OCI-LY1 (cell line): ENCODE data around the gene GCN1.

ENCODE experiments used
- H2AFZ ChIP-seq: fragments of 200-600 bp; sonication (generic), shearing (Covaris generic); 2 replicates; pipeline ENCODE4 v1.6.0; 2014; ENCODE audit warnings: antibody characterized with exemption, mild to moderate bottlenecking, low read length
- H3F3A ChIP-seq: fragments of 200-600 bp; sonication (generic), shearing (Covaris generic); 2 replicates; pipeline ENCODE4 v1.6.0; 2014; ENCODE audit warnings: mild to moderate bottlenecking, antibody characterized with exemption, low read length, moderate library complexity; ENCODE audit not compliant: insufficient read depth
- H3K27ac ChIP-seq: fragments of 200-600 bp; sonication (generic); 2 replicates; pipeline ENCODE4 v1.5.1; 2014; ENCODE audit warnings: low read length, mixed run types, mild to moderate bottlenecking, low read depth; ENCODE audit not compliant: poor library complexity, severe bottlenecking
- H3K27me3 ChIP-seq: fragments of 200-600 bp; sonication (generic); 2 replicates; pipeline ENCODE4 v1.6.0; 2014; ENCODE audit warnings: antibody characterized with exemption, mild to moderate bottlenecking, low read length, moderate library complexity; ENCODE audit not compliant: insufficient read depth
- H3K36me3 ChIP-seq: fragments of 200-600 bp; sonication (generic); 2 replicates; pipeline ENCODE4 v1.6.1; 2014; ENCODE audit warnings: mild to moderate bottlenecking, antibody characterized with exemption, low read length, moderate library complexity, mixed read lengths; ENCODE audit not compliant: insufficient read depth
- H3K4me1 ChIP-seq: fragments of 200-600 bp; sonication (generic); 2 replicates; pipeline ENCODE4 v1.5.1; 2014; ENCODE audit warnings: mild to moderate bottlenecking, low read length, moderate library complexity; ENCODE audit not compliant: insufficient read depth, severe bottlenecking
- H3K4me2 ChIP-seq: fragments of 200-600 bp; sonication (generic), shearing (Covaris generic); 2 replicates; pipeline ENCODE4 v1.6.1; 2014; ENCODE audit warnings: low read length
- H3K4me3 ChIP-seq: fragments of 200-600 bp; sonication (generic); 2 replicates; pipeline ENCODE4 v1.5.1; 2014; ENCODE audit warnings: low read length, low read depth, mild to moderate bottlenecking, mixed read lengths; ENCODE audit not compliant: poor library complexity, severe bottlenecking
- H3K79me2 ChIP-seq: fragments of 200-600 bp; shearing (Covaris generic); 2 replicates; pipeline ENCODE4 v1.6.1; 2016; ENCODE audit warnings: mixed run types, low read length, mixed read lengths; ENCODE audit not compliant: insufficient read depth
- H3K9ac ChIP-seq: fragments of 200-600 bp; sonication (generic), shearing (Covaris generic); 2 replicates; pipeline ENCODE4 v1.6.1; 2014; ENCODE audit warnings: mild to moderate bottlenecking, low read length, mixed read lengths
- H3K9me2 ChIP-seq: fragments of 200-600 bp; sonication (generic), shearing (Covaris generic); 2 replicates; pipeline ENCODE4 v1.6.1; 2014; ENCODE audit warnings: low read depth, mild to moderate bottlenecking, low read length, mixed read lengths
- H3K9me3 ChIP-seq: fragments of 200-600 bp; shearing (Covaris generic); 2 replicates; pipeline ENCODE4 v1.6.1; 2014; ENCODE audit warnings: low read length, mixed read lengths
- H4K20me1 ChIP-seq: fragments of 200-600 bp; sonication (generic), shearing (Covaris generic); 2 replicates; pipeline ENCODE4 v1.6.0; 2016; ENCODE audit warnings: mild to moderate bottlenecking, low read length; ENCODE audit not compliant: insufficient read depth
- EZH2 ChIP-seq: fragments of 200-600 bp; sonication (generic), shearing (Covaris generic); IDR thresholded peaks from 2 replicates; pipeline ENCODE4 v1.8.0; 2017; ENCODE audit warnings: borderline replicate concordance, mixed run types, mild to moderate bottlenecking, antibody characterized with exemption, low read length, moderate library complexity, mixed read lengths
- TF ChIP-seq, protein P1 (sequence below): fragments of 200-600 bp; sonication (generic), shearing (Covaris generic); IDR thresholded peaks from 2 replicates; pipeline ENCODE4 v1.5.1; 2017; ENCODE audit warnings: mild to moderate bottlenecking, antibody characterized with exemption, low read length, moderate library complexity, mixed read lengths

The GCN1 gene

DNA sequence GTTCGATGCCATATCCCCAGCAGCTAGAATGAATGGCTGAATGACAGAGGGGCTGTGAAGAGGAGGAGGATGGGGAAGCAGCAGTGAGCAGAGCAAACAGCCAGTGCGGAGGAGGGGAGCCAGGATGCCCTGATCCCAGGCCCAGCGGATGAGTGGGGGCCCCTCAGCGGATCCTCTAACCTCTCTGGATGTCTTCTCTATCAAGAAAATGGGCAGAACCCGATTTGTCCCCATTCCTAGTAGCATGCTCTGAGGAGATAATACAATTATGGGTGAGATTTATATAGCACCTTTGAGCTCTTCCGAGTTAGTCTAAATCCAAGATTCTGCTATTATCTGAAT is 36.4 kb upstream of the GCN1 start:
- Histone ChIP-seq H3K4me2 (no peak overlapping the region), H3F3A (0 out of 2 replicates have a peak, but pooled peaks cover 3% of the 10 kb centered on the region), H3K9me2 (no peaks in the 10 kb centered on the region), H3K27me3 (no peaks in the 10 kb centered on the region), H3K9ac (no peak overlapping the region), H3K36me3 (no peaks in the 10 kb centered on the region), H3K4me1 (peaks cover 10% of the 10 kb centered on the region), H3K27ac (no peak overlapping the region), H2AFZ (no peak overlapping the region), H3K4me3 (no peak overlapping the region), H4K20me1 (no peaks in the 10 kb centered on the region), H3K79me2 (no peaks in the 10 kb centered on the region), H3K9me3 (no peaks in the 10 kb centered on the region)
- no peak for TF ChIP-seq EZH2
- TF ChIP-seq, protein P1, sequence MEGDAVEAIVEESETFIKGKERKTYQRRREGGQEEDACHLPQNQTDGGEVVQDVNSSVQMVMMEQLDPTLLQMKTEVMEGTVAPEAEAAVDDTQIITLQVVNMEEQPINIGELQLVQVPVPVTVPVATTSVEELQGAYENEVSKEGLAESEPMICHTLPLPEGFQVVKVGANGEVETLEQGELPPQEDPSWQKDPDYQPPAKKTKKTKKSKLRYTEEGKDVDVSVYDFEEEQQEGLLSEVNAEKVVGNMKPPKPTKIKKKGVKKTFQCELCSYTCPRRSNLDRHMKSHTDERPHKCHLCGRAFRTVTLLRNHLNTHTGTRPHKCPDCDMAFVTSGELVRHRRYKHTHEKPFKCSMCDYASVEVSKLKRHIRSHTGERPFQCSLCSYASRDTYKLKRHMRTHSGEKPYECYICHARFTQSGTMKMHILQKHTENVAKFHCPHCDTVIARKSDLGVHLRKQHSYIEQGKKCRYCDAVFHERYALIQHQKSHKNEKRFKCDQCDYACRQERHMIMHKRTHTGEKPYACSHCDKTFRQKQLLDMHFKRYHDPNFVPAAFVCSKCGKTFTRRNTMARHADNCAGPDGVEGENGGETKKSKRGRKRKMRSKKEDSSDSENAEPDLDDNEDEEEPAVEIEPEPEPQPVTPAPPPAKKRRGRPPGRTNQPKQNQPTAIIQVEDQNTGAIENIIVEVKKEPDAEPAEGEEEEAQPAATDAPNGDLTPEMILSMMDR: no peak

DNA sequence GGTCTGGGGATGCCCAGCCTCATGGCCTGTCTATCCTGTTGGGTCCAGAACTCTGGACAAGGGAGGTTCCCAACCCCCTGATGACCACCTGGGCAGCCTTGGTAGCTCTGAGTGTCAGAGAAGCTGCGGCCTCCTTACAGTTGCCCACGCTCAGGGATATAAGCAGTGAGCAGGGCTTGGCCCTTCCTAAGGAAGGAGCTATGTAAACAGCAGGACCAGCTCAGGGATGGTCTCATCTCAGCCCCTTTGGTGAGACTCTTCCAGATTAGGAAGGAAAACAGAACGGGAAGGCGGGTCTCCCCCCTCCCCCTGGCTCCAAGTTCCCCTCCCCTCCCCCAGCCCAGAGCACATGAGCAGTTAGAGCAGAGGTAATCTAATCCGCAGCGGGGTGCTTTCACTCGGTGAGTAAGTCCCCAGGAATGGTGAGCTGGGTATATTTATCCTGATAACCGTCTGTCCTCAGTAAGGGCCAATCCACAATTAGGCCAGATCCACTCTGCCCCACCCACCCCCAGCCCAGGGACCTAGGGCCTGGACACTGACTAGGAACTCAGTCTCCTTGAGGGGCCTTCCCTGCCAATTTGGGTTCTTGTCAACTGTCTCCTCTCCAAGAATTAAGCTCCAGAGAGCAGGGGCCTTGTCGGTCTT is 35.9 kb upstream of the GCN1 start:
- Histone ChIP-seq H3K9me2 (no peaks in the 10 kb centered on the region), H4K20me1 (no peaks in the 10 kb centered on the region), H3K9ac (no peak overlapping the region), H3K4me1 (peaks cover 15% of the 10 kb centered on the region), H3K4me2 (no peak overlapping the region), H3K27me3 (no peaks in the 10 kb centered on the region), H3K27ac (no peak overlapping the region), H2AFZ (no peak overlapping the region), H3K79me2 (no peaks in the 10 kb centered on the region), H3F3A (0 out of 2 replicates have a peak, but pooled peaks cover 3% of the 10 kb centered on the region), H3K36me3 (no peaks in the 10 kb centered on the region), H3K9me3 (no peaks in the 10 kb centered on the region), H3K4me3 (no peak overlapping the region)
- TF ChIP-seq, protein P1: no peak
- TF ChIP-seq EZH2: no peak

DNA sequence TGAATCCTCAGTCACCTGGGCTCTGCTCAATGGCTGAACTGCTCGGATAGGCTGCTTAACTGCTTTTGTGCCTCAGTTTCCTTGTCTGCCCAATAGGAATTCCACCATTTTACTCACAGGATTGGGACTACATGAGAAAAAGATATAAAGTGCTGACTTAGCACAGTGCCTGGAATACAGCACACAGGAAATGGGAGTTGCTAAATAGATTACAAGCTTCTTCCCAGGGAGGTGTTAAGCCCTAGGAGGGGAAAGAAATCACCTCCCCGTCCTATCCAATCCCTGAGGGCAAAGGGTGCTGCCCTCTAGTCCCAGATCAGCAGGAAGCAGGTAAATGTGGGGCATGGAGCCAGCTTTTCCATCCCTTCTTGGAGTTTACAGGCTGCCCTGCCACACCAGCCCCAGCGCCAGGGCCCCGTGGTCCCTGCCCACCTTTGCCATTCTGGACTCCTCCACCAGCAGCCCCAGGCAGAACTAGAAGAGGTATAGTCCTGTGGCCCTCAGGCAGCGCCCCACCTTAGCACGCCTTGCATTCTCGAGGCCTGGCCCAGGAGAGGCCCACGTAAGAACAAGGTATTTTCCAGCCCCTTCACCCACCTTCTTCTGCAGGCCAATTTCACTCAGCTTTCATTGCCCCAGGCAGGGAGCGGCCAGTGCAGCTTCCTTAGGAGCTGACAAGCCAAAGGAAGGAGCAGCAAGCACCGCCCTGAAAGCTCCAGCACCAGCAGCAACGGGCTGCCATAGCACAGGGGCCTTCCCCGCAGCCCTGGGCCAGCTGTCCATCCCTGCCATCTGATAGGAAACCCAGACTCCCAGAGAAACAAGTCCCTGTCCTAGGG is 35.2 kb upstream of the GCN1 start:
- no peak for TF ChIP-seq EZH2
- TF ChIP-seq, protein P1: no peak
- no peaks in the 10 kb centered on the region for H4K20me1 ChIP-seq
- H2AFZ ChIP-seq: no peak overlapping the region
- no peak overlapping the region for H3K4me3 ChIP-seq
- peaks cover 22% of the 10 kb centered on the region for H3K4me1 ChIP-seq
- no peaks in the 10 kb centered on the region for H3K9me3 ChIP-seq
- no peaks in the 10 kb centered on the region for H3K27me3 ChIP-seq
- H3K4me2 ChIP-seq: no peak overlapping the region
- no peaks in the 10 kb centered on the region for H3K79me2 ChIP-seq
- H3K27ac ChIP-seq: no peak overlapping the region
- H3K9me2 ChIP-seq: no peaks in the 10 kb centered on the region
- no peaks in the 10 kb centered on the region for H3K36me3 ChIP-seq
- H3F3A ChIP-seq: 0 out of 2 replicates have a peak, but pooled peaks cover 3% of the 10 kb centered on the region
- H3K9ac ChIP-seq: no peak overlapping the region
